T-helper 22 cell (primary cell): Measurements from ENCODE around the gene SP1.
"Not testable (repeated sequence)": the region's sequence is repeated elsewhere in the genome, so short reads cannot be mapped to it uniquely, and the experiment has no call there.

Source experiments
- DNase-seq: peaks from one replicate; pipeline ENCODE4 v3.0.0-alpha.2; 2020; ENCODE audit warnings: low read depth

The SP1 gene

DNA sequence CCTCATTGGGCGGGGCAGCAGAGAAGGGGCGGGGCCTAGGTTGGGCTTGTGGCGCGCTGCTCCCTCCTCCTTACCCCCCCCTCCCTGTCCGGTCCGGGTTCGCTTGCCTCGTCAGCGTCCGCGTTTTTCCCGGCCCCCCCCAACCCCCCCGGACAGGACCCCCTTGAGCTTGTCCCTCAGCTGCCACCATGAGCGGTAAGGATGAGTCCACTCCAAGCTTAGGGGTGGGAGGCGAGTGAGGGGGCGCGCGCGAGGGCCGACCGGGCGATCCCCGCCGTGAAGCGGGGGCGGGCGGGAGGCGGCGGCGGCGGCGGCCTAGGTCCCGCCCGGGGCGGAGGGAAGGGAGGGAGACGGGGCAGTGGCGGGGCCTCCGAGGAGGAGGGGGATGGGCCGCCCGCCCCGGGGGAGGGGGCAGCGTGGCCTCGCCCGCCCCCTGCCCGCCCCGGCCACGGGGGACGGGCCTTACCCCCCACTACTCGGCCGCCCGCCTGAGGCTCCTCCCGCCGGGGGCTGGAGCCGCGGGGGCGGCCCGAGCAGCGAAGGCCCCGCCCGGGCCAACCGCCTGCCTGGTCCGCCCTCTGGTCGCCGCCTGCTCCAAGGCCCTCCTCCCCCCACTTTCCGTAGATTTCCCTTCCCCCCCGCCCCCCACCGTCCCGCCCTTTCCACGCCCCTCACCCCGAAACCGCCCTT lies at the start of gene SP1:
SP1 (plus strand) TSS at position 73 of the 690 bp plus-strand sequence; CDS start at position 189, 116 bp downstream.
- DNase-seq, result peak; percentile 80

DNA sequence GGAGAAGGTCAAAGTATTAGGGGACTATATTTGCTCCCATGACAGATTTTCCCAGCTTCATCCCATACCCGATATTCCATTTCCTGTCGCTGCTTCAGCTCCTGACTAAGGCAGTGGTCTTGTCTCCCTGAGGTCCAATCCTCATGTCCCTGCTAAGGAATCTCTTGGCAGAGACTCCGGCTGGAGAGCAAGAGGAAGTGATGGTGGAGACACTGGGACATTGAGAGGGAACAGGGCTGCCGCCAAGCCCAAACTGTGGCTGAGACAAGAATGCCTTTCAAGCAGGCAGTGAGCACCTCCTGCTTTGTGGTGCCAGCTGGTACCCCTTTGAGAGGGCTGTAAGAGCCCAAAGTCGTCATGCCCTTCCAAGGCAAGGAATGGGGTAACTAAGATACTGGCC lies 49.3 kb upstream of the SP1 start:
- no peak for DNase-seq

DNA sequence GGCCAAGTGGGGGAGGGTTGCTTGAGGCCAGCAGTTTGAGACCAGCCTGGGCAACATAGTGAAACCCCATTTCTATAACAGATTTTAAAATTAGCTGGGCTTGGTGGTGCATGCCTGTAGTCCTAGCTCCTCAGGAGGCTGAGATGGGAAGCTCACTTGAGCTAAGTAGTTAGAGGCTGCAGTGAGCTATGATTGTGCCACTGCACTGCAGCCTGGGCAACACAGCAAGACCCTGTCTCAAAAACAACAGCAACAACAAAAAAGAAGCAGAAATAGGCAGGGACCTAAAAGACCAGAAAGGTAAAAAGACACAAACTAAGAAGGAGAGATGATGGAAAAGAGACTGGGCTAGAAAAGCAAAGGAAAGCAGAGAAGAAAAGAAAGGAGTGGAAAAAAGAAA lies 47.6 kb upstream of the SP1 start:
- not testable (repeated sequence) for DNase-seq

DNA sequence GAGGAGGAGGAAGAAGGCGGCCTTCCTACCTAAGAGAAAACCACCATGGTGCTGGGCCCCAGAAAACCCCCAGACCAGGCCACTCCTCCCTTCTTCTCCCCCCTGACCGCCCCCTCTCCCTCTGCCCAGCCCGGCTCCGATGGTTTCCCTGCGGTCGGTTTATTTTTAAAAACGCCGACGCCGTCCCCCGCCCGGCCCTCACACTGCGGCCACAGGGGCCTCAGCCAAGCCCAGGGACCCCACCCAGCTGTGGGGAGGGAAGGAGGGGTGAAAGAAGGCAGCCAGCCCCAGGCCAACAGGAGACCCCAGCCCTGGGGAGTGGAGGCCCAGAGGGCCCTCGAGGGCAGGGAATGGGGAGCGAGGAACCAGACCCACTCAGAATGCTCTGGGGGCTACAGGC lies 47.2 kb upstream of the SP1 start:
- DNase-seq, result no peak

DNA sequence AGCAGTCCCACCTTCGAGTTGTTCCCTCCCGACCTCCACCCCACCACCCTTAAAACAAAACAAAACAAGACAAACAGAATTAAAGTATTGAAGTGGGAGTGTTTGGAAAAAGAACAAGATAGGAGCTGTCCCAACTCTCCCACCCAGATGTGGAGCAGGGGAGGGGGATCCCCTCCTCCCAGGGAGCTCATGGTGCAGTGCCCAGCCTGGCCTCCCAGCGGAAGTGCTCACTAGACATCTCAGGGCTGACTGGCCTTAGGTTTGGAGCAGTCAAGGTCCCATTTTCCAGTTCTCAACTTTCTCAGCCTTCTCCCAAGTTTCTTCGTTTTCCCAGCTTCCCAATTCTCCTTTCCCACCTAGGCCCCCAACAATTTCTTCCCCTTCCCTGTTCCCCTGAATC lies 46.7 kb upstream of the SP1 start:
- DNase-seq, result no peak

DNA sequence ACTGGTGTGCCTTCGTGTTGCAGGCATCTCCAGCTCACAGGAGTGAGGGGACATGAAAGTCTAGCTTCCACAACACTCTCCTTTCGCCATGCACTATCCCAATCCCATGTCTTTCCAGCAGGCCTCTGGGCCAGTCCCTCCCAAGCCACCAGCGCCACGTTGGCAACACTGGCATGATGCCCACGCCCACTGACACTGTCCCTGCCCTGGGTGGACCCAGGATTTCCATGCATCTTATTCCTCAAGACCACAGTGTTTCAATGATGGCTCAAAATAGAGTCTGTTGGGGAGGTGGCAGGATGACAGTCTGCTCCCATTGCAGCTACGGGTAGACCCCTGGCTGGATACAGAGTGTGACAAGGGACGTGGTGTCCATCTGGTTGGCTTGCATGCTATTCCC lies 46.1 kb upstream of the SP1 start:
- no peak for DNase-seq

DNA sequence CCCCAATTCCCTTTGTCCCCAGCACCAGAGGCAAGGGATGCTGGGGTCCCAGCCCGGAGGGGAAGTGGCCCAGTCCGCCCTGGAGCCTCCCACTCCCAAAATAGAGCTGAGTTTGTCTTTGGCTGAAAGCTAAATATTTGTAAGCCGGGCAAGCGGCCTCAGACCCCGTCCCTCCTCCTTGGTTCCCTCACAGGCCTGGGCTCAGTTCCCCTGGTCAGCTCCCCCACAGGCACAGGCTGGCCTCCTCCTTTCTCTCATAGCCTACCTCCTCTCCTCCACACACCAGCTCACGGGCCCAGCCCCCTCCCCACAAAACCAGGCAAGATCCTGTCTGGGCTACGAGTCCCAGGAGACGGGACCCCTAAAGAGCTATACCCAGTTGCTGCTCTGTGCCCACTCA lies 45.2 kb upstream of the SP1 start:
- no peak for DNase-seq

DNA sequence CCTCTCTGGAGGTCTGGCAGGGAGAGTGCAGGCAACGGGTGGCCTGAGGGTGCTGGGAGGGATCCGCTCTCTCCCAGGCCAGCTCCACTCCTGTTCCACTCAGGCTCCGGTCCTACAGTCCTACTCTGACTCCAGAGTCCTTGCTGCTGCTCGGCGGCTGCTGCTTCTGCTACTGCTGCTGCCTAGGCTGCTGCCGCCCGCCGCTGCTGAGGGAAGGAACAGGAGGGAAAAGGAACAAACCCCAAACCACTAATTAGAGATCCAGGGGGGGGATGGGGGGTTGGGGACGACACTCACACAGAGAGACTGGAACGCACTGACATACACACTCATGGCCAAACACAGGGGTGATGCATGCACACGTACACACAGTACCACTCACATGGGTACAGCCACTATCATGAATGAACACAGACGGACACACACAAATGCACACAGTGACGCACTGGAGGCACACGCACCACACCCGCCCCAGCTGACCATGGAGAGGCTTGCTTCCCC lies 43.7 kb upstream of the SP1 start, which contains the start of gene SP7:
SP7 (minus strand) TSS at position 174 of the 501 bp plus-strand sequence. CDS start 708 bp downstream, outside the sequence.
- DNase-seq, result no peak

DNA sequence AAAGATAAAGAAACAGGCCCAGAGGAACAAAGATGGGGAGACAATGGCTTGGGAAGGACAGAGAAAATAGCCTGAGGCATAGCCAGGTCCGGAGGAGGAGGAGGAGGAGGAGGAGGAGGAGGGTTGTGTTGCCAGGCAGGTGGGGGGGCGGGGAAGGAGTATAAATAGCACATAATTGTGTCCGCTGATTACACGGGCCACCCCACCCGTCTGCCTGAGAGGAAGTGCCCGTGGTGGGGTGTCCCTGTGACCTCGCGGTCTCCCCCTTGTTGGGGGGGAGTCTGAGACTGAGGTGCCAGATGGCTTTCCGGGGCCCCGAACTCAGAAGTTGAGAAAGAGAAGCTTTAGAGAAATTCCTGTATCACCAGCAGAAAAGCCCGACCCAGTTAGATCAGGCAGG lies 42.0 kb upstream of the SP1 start:
- DNase-seq, result no peak

DNA sequence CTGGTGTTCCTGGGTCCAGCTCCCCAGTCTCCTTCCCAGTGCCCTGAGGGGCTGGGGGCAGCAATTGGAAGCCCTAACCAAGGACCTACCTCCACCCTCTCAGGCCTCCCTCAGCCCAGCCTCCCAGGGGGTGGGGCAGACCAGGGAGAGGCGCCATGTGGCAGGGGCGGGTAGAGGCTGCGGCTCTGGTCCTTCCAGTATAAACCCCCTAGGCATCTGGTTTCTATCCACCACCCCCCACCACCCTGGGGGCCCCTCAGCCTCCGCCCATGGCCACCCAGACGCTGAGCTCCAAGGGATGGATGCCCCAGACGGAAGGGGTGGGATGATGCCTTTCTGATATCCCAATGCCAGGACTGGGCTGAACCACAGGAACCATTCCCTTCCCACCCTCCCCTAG lies 41.1 kb upstream of the SP1 start:
- DNase-seq, result no peak

DNA sequence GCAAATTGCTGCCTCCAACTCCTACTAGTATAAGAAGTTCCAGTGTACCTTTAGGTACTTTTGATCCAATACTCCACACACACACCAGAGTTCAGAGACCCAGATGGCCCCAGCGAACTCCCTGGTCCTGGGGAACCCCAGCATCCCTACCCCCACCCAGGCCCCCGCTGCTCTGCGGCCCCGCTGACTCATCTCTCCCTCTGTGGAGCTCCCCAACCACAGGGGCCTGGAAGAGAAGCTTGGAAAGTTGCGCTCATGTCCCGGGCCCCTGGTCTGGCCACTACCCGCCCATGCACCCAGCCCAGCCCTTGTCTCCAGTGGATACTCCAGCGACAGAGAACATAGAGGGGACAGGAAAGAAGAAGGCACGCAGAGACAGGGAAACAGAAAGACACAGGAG lies 39.6 kb upstream of the SP1 start:
- no peak for DNase-seq

DNA sequence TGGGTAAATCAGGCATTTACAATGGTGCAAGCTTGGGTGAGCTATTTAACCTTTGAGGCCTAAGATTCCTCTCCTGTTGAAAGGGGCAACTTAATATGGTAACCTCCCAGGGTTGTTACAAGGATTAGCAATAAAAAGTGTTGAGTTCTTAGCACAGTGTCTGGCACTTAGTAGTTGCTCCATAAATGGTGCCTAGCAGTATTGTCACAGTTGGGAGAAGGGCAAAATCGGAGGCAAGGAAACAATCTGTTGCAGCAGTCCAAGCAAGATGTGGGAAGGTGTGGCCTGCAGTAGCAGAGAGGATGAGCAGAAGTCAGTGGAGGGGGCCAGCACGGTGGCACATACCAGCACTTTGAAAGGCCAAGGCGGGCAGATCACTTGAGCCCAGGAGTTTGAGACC lies 36.5 kb upstream of the SP1 start:
- DNase-seq, result no peak

DNA sequence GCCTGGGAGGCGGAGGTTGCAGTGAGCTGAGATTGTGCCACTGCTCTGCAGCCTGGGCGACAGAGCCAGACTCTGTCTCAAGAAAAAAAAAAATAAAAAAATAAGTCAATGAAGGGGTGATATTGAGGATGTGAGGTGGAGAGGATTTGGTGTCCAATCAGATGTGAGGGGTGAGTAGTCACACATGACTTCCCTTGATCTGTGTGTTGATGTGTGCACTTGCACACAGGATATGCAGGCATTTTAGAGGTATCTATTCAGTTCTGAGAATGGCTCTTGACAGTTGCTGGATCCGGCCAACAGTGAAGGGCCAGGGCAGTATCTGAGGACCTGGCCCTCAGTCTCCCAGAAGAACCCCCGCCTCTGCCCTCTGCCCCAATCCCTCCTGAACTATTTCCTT lies 36.0 kb upstream of the SP1 start:
- DNase-seq, result no peak

DNA sequence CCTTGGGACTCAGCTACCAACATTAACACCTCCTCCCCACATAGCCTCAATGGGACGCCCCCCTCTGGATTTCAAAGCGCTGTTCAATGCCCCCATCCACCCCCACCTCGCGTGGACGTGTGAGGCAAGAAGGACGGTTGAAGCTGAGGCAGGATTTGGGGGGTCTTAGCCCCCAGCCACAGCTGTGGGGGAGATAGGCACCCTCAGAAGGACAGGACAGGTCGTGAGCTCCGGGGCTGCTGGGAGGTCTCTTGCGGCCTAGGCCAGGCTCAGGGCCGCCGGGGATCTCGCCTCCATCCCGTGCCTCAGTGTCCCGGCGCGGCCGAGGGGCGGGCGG lies 35.5 kb upstream of the SP1 start:
- DNase-seq, result no peak

DNA sequence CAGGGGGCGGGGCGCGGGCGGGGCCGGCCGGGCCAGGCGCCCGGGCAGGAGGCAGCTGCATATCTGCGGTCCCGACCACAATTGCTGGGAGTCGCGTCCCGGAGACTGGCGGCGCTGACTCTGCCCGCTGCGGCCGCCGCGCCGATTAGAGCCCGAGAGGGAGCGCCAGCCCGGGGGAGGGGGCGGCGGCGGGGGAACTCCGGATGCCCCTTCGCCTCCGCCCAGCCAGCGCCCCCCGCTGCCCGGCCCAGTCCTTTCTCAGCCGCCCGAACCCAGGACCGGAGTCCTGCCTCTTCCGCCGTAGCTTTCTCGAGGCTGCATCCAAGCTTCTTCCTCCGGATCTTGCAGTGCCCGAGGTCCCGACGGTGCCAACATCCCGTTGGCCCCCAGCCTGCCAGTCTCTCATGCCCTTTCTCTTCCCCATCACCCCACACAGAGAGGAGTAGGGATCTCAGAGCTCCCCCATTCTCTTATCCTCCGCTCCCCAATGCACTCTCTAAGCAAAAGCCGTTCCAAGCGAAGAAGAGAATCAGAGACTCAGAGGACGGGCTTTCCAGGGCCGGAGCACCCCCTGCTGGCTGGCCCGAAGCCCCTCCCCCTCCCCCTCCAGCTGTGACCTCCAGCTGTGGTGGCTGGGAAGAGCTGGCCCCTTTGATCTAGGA lies 35.0 kb upstream of the SP1 start:
- peak; percentile 46 for DNase-seq

DNA sequence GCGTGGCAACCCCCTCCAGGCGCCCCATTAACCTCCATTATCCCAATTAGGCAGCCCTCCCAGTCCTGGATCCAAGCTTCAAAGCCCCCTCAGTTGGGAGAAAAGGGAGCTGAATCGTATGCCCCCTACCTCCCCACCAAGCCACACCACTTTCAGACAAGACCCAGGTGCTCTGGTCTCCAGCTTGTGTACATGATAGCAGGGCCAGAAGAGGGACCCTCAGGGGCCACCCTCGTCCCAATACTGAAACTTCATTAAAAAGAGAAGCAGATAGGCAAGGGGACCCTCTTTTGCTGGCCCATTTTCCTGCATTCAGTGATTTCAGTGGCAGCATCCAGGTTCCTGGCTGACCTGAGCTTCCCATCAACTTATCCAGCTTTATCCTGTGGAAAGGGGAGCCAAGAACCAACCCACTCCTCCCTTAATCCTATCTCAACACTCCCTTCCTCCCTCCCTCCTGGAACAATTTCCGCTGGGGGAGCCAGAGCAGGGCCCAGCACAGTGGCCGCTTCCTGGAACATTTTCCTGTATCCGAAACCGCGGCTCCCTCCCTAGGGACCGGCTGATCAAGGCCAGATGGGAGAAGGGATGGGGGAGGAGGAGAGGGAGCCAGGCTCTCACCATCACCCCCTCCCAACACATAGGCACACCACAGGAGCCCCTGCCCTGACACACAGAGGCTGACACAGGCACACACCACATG lies 34.3 kb upstream of the SP1 start:
- no peak for DNase-seq

DNA sequence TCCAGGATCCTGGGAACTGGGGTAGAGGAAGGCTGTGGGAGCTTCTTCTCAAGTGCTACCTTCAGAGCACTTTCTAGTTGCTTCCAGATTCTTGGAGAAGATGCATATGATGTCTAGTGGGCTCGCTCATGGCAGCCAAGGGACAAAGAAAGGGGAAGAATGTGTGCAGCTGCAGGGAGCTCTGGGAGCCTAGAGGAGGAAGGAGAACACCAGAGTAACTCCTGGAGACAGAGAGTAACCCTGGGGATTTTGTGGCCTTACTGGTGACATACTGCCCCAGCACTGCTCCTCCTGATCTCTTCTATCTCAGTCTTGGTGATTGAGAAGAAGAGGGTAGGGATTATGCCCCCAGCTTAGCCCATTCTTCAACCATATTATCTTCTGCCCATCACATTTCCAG lies 33.5 kb upstream of the SP1 start:
- DNase-seq, result no peak

DNA sequence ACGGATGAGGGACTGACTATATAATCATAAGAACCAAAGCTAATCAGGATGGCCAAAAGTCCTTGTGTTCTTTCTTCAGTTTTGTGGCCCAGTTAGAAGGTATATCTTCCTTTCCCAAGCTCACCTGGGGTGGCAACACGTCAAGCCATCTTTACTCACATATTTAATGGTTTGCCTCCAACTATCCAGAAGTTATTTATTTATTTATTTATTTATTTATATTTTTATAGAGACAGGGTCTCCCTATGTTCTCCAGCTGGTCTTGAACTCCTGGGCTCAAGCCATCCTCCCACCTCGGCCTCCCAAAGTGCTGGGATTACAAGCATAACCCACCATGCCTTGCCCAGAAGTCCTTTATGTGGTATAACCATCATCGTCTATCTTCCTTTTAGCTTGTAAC lies 32.1 kb upstream of the SP1 start:
- DNase-seq, result no peak

DNA sequence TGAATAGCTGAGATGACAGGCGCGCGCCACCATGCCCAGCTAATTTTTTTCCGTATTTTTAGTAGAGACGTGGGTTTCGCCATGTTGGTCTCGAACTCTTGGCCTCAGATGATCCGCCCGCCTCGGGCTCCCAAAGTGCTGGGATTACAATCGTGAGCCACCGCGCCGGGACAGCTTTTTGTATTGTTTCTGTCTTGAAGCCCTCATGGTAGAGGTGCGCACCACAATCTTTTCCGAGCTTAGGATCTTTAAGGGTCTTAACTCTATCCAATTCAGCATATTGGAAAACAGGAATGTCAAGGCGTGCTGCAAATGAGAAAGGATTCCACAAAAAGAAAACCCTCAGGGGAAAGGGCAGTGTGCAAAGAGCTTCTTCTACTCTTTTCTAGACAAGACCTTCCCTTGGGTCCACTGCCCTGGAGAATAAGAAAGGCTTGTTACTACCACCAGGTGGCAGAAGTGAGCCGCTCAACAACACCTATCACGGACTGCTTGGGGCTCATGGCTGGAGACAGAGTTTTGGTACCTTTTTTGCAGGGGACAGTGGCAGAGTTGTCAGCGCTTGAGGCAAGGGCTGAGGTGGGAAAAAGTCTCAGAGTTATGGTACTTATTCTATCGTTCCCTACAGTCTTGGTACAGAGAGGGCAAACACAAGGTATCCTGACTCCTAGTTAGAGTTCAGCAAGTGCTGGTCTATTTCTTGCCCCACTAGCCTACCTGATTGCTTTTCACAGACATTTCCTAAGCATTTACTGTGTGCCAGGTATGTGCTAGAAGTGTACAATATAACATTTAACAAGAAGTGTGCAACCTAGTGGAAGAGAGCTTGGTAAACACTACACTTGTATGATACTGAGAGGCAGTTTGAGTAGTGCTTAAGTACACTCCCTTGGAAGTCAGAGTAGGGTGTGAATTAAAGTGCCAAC lies 27.4 kb upstream of the SP1 start:
- peak; percentile 56 for DNase-seq

DNA sequence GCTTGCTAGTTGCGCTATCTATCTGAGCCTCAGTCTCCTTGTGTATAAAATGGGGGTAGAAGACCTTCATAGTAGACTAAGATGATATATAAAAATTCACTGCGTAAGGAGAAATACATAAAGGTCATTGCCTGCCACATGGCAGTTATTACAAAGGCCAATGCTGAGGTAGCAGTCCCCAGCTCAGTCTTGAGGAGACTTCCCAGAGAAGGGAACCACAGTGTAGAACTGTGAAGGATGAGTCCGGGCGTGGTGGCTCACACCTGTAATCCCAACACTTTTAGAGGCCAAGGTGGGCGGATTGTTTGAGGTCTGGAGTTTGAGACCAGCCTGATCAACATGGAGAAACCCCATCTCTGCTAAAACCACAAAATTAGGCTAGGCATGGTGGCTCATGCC lies 26.7 kb upstream of the SP1 start:
- DNase-seq, result no peak

DNA sequence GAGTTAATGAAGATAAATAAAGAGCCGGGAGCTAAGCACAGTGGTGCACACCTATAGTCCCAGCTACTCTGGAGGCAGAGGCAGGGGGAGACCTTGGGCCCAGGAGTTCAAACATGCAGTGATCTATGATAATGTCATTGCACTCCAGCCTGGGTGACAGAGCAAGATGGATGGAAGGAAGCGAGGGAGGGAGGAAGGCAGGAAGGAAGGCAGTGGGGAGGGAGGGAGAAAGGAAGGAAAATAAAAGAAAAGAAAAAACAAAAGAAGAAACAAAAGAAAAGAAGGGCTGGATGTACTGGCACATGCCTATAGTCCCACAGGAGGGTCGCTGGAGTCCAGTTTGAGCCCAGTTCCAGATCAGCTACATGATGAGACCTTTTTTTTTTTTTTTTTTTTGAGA lies 24.9 kb upstream of the SP1 start:
- DNase-seq, result no peak

DNA sequence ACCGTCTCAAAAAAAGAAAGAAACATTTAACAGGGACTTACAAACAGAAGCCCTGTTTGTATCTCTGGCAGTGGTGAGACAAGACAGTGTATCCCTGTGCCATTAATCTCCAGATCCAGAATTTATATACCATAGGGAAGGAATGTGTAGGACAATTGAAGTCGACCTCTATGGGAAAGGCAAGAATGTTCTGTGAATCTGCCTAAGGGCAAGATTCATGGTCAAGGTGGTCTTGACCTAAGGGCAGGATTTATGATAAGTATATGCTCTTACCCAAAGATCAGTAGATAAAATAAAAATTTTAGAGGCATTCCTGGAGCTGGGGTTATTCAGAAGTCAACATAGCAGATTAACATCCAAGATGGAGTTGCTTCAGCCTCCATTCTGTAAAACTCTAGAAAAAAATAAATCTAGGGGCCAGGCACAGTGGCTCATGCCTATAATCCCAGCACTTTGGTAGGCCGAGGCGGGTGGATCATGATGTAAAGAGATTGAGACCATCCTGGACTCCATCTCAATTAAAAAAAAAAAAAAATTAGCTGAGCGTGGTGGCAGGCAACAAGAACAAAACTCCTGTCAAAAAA lies 21.0 kb upstream of the SP1 start:
- DNase-seq, result no peak
